Uterus (tissue), 4 donors: ENCODE data around the gene GPR107. TPM values are rescaled to one million over a fixed set of nuclear protein-coding genes. Genes with fewer than 3 reads are reported as not detected.

ENCODE experiments used
- DNase-seq, 2 donors: peaks; one replicate each; pipeline ENCODE4 v3.0.0-alpha.2; 2019 to 2020
- H3K27ac ChIP-seq, 2 donors: fragments of 200-600 bp; sonication (generic); 1 replicate in 1 of 2; 2 replicates in 1 of 2; pipeline ENCODE4 v1.5.1; 2016 to 2018
- H3K27me3 ChIP-seq, 2 donors: fragments of 200-600 bp; sonication (generic); one replicate each; pipeline ENCODE4 v1.5.1; 2018 to 2019; ENCODE audit warnings: control low read depth in 1 of 2
- H3K36me3 ChIP-seq, 2 donors: fragments of 200-600 bp; sonication (generic); one replicate each; pipeline ENCODE4 v1.5.1; 2019; ENCODE audit warnings: control low read depth in 1 of 2
- H3K4me1 ChIP-seq, 2 donors: fragments of 200-600 bp; sonication (generic); one replicate each; pipeline ENCODE4 v1.5.1; 2018 to 2019; ENCODE audit warnings: control low read depth in 1 of 2
- H3K4me3 ChIP-seq, 2 donors: fragments of 200-600 bp; sonication (generic); 1 replicate in 1 of 2; 2 replicates in 1 of 2; pipeline ENCODE4 v1.5.1; 2018 to 2019; ENCODE audit warnings: mild to moderate bottlenecking in 1 of 2
- H3K9me3 ChIP-seq, 2 donors: fragments of 200-600 bp; sonication (generic); one replicate each; pipeline ENCODE4 v1.5.1; 2019; ENCODE audit warnings: control low read depth in 1 of 2
- CTCF ChIP-seq, 4 experiments: fragments of 200-600 bp in 2 of 4; fragments of 450-650 bp in 2 of 4; sonication (generic) in 2 of 4; IDR thresholded peaks; one replicate each; pipeline ENCODE4 v1.5.1; 2016 to 2019; ENCODE audit warnings: antibody characterized with exemption in 4 of 4, mild to moderate bottlenecking in 2 of 4, moderate library complexity in 1 of 4
- POLR2A ChIP-seq, 2 donors: fragments of 450-650 bp; IDR thresholded peaks; one replicate each; pipeline ENCODE4 v1.6.1; 2016; ENCODE audit warnings: antibody characterized with exemption in 2 of 2, mild to moderate bottlenecking in 1 of 2, moderate library complexity in 1 of 2
- intact Hi-C: fragments of 100-400 bp; cut with DNase I; formaldehyde crosslinking; loops from one replicate; pipeline ENCODE4 v1.15.1; 2023; ENCODE audit warnings: low total_unique reads
- total RNA-seq, 4 donors: library from RNA; depleted of rRNA in 3 of 4; stranded (reverse); fragments of >200 nt in 3 of 4; gene quantifications; one replicate each; pipeline versions ENCODE4 v1.1.0 to v1.2.4, GENCODE V29; 2014 to 2023
- donor health status: DM: yes; HTN: yes; CAD: no.

The GPR107 gene
- total RNA-seq, 4 donors from 2014 or later: 10.8 to 41.5 (median 26.7) TPM

GRCh38 chr9:130088051-130088450, 34.3 kb downstream of the GPR107 start:
- Histone ChIP-seq H3K36me3 (no peaks in the 10 kb centered on the region), H3K27ac (no peak overlapping the region), H3K9me3 (no peaks in the 10 kb centered on the region), H3K4me3 (no peak overlapping the region), H3K4me1 (no peaks in the 10 kb centered on the region), H3K27me3 (no peaks in the 10 kb centered on the region)
- no peak for DNase-seq
- TF ChIP-seq CTCF (IDR thresholded peaks at IDR 0.05): no peak
- no peak for TF ChIP-seq POLR2A (IDR thresholded peaks at IDR 0.05)
- intact Hi-C loops: no loop called here

- Histone ChIP-seq H3K27ac (no peak overlapping the region), H3K27me3 (no peaks in the 10 kb centered on the region), H3K36me3 (no peaks in the 10 kb centered on the region), H3K4me3 (no peak overlapping the region), H3K4me1 (no peaks in the 10 kb centered on the region), H3K9me3 (no peaks in the 10 kb centered on the region)
- DNase-seq: no peak
- intact Hi-C loops: no loop called here
- TF ChIP-seq POLR2A (IDR thresholded peaks at IDR 0.05) (no peak), CTCF (IDR thresholded peaks at IDR 0.05) (no peak)
Observed at GRCh38 chr9:130089141-130089540, 35.4 kb downstream of the GPR107 start.

- H3K9me3 ChIP-seq: no peaks in the 10 kb centered on the region
- no peak overlapping the region for H3K27ac ChIP-seq
- H3K36me3 ChIP-seq: no peaks in the 10 kb centered on the region
- no peak for DNase-seq
- no peaks in the 10 kb centered on the region for H3K4me1 ChIP-seq
- H3K4me3 ChIP-seq: no peak overlapping the region
- intact Hi-C loops: no loop called here
- TF ChIP-seq CTCF (IDR thresholded peaks at IDR 0.05) (no peak), POLR2A (IDR thresholded peaks at IDR 0.05) (no peak)
- H3K27me3 ChIP-seq: no peaks in the 10 kb centered on the region
Observed at GRCh38 chr9:130090915-130091314, 37.2 kb downstream of the GPR107 start.

GRCh38 chr9:130092910-130093309, 39.2 kb downstream of the GPR107 start:
- no peak for DNase-seq
- Histone ChIP-seq H3K4me1 (no peaks in the 10 kb centered on the region), H3K27me3 (no peaks in the 10 kb centered on the region), H3K4me3 (no peak overlapping the region), H3K9me3 (no peaks in the 10 kb centered on the region), H3K36me3 (no peaks in the 10 kb centered on the region), H3K27ac (no peak overlapping the region)
- TF ChIP-seq CTCF (IDR thresholded peaks at IDR 0.05) (no peak), POLR2A (IDR thresholded peaks at IDR 0.05) (no peak)
- intact Hi-C loops: no loop called here

GRCh38 chr9:130095872-130096271, 42.2 kb downstream of the GPR107 start:
- no peak for TF ChIP-seq POLR2A (IDR thresholded peaks at IDR 0.05)
- TF ChIP-seq CTCF (IDR thresholded peaks at IDR 0.05): no peak
- no peak overlapping the region for H3K4me3 ChIP-seq
- H3K4me1 ChIP-seq: no peaks in the 10 kb centered on the region
- H3K9me3 ChIP-seq: no peaks in the 10 kb centered on the region
- DNase-seq: no peak
- no peaks in the 10 kb centered on the region for H3K27me3 ChIP-seq
- H3K27ac ChIP-seq: no peak overlapping the region
- H3K36me3 ChIP-seq: no peaks in the 10 kb centered on the region
- intact Hi-C loops: no loop called here
